GM13977 (cell line): ENCODE data around the gene IWS1.

Source experiments
- DNase-seq: peaks from one replicate; pipeline ENCODE4 v3.0.0; 2012; ENCODE audit warnings: low spot score
- CTCF ChIP-seq: IDR thresholded peaks from 2 replicates; pipeline ENCODE4 v1.5.1; 2012; ENCODE audit warnings: mild to moderate bottlenecking, control low read depth; ENCODE audit not compliant: insufficient read depth; ENCODE audit errors: extremely low read depth, missing control alignments
- in situ Hi-C: fragments of 300-500 bp; cut with MboI; formaldehyde crosslinking; loops from one replicate; pipeline ENCODE4 v1.12.0; 2022; ENCODE audit warnings: low sequenced_read_pairs, low pct_unique_long_range_greater_than_20kb, mixed read lengths, inconsistent platforms; ENCODE audit not compliant: unreplicated experiment

The IWS1 gene

GRCh38 chr2:127560931-127561280 lies 34.6 kb upstream of the IWS1 start:
- DNase-seq: no peak
- in situ Hi-C loops: no loop called here
- TF ChIP-seq CTCF: no peak

- TF ChIP-seq CTCF: no peak
- no peak for DNase-seq
- in situ Hi-C loops: no loop called here
Measured at GRCh38 chr2:127560201-127560930, 34.1 kb upstream of the IWS1 start.

- no peak for TF ChIP-seq CTCF
- DNase-seq: no peak
- in situ Hi-C loops: no loop called here
Measured at GRCh38 chr2:127559454-127559853, 33.2 kb upstream of the IWS1 start.

- in situ Hi-C loops: no loop called here
- DNase-seq: no peak
- no peak for TF ChIP-seq CTCF
Measured at GRCh38 chr2:127558911-127559310, 32.6 kb upstream of the IWS1 start.

GRCh38 chr2:127552846-127553245 lies 26.6 kb upstream of the IWS1 start:
- in situ Hi-C loops: no loop called here
- no peak for TF ChIP-seq CTCF
- DNase-seq: no peak

- in situ Hi-C loops: no loop called here
- no peak for TF ChIP-seq CTCF
- no peak for DNase-seq
Measured at GRCh38 chr2:127552336-127552735, 26.0 kb upstream of the IWS1 start.

- DNase-seq: no peak
- in situ Hi-C loops: no loop called here
- no peak for TF ChIP-seq CTCF
Measured at GRCh38 chr2:127551221-127551930, 25.1 kb upstream of the IWS1 start.
